ENCODE data around the gene NEDD4L.
"Not testable (repeated sequence)": the region's sequence is repeated elsewhere in the genome, so short reads cannot be mapped to it uniquely, and the experiment has no call there.

NEDD4L gene

GRCh38 chr18:58043491-58044369 is at the start of gene NEDD4L:
Gene NEDD4L, plus strand, starts transcription at chr18:58044226. Its CDS starts 435 bp downstream, at chr18:58044661.
- peak within 1 kb of the TSS; percentile 64 for H3K27ac Mint-ChIP-seq
- H3K4me3 Mint-ChIP-seq = peak within 1 kb of the TSS; percentile 91
- H3K36me3 Mint-ChIP-seq (ENCODE audit: low read depth) = no peaks in the 10 kb centered on the region
- H3K27me3 Mint-ChIP-seq = peaks cover 14% of the 10 kb centered on the region
- H3K9me3 Mint-ChIP-seq = no peaks in the 10 kb centered on the region
- peaks cover 35% of the 10 kb centered on the region for H3K4me1 Mint-ChIP-seq (ENCODE audit: low read depth)

- Mint-ChIP-seq H3K4me3 (no peak overlapping the region), H3K9me3 (no peaks in the 10 kb centered on the region), H3K27me3 (peaks cover 26% of the 10 kb centered on the region)
Observed at GRCh38 chr18:57995331-57995730, 48.7 kb upstream of the NEDD4L start.

DNA sequence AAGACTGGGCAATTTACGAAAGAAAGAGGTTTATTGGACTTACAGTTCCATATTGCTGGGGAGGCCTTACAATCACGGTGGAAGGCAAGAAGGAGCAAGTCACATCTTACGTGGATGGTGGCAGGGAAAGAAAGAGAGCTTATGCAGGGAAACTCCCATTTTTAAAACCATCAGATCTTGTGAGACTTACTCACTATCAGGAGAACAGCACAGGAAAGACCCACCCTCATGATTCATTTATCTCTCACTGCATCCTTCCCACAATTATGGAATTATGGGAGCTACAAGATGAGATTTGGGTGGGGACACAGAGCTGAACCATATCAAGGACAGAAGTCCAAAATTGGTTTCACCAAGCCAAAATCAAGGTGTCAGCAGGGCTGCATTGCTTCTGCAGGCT is 47.1 kb upstream of the NEDD4L start:
- peaks cover 20% of the 10 kb centered on the region for H3K27me3 Mint-ChIP-seq
- H3K9me3 Mint-ChIP-seq; H3K27ac Mint-ChIP-seq; H3K36me3 Mint-ChIP-seq (ENCODE audit: low read depth); H3K4me3 Mint-ChIP-seq; H3K4me1 Mint-ChIP-seq (ENCODE audit: low read depth): not testable (repeated sequence)

More at GRCh38 chr18:57995331-57995730, 48.7 kb upstream of the NEDD4L start:
- Mint-ChIP-seq H3K27ac (no peak overlapping the region), H3K4me1 (ENCODE audit: low read depth) (no peaks in the 10 kb centered on the region), H3K36me3 (ENCODE audit: low read depth) (no peaks in the 10 kb centered on the region)

DNA sequence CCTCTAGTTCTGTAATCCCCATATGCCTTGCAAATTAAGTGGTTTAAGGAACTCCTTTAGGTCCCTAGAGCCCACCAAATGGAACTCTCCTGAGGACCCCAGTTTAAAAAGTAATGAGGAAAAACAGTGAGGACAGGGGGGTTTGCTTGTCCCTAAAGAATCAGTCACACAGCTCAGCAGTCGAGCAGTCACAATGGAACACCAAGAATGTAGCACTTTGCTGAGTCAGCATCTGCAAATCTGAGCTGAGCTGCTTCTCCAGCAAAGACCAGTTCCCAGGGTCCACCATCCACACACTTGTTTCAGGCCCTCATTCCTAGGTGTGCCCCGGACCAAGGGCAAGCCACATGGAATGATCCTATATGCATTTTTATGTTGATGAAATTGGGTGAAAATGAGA is 46.2 kb upstream of the NEDD4L start:
- Mint-ChIP-seq H3K4me3 (no peak overlapping the region), H3K27ac (no peak overlapping the region), H3K4me1 (ENCODE audit: low read depth) (no peaks in the 10 kb centered on the region), H3K27me3 (peaks cover 27% of the 10 kb centered on the region), H3K9me3 (no peaks in the 10 kb centered on the region), H3K36me3 (ENCODE audit: low read depth) (no peaks in the 10 kb centered on the region)

GRCh38 chr18:57998461-57998860 is 45.6 kb upstream of the NEDD4L start:
- Mint-ChIP-seq H3K27ac (no peak overlapping the region), H3K9me3 (no peaks in the 10 kb centered on the region), H3K4me3 (no peak overlapping the region), H3K27me3 (peaks cover 28% of the 10 kb centered on the region), H3K4me1 (ENCODE audit: low read depth) (no peaks in the 10 kb centered on the region), H3K36me3 (ENCODE audit: low read depth) (no peaks in the 10 kb centered on the region)

- no peak overlapping the region for H3K4me3 Mint-ChIP-seq
- no peaks in the 10 kb centered on the region for H3K36me3 Mint-ChIP-seq (ENCODE audit: low read depth)
- peaks cover 29% of the 10 kb centered on the region for H3K27me3 Mint-ChIP-seq
- H3K9me3 Mint-ChIP-seq = no peaks in the 10 kb centered on the region
- no peak overlapping the region for H3K27ac Mint-ChIP-seq
- H3K4me1 Mint-ChIP-seq (ENCODE audit: low read depth) = no peaks in the 10 kb centered on the region
Observed at GRCh38 chr18:58004317-58004716, 39.7 kb upstream of the NEDD4L start.

DNA sequence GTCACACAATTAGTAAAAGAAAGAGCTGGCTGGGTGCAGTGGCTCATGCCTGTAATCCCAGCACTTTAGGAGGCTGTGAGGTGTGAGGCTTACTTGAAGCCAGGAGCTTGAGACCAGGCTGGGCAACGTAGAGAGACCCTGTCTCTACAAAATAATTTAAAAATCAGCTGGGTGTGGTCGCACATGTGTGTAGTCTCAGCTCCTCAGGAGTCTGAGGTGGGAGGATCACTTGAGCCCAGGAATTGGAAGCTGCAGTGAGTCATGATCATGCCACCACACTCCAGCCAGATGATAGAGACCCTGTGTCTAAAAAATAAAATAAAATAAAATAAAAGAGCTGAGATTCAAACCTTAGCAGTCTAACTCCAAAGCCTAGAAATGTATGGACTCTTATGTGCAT is 39.0 kb upstream of the NEDD4L start:
- Mint-ChIP-seq H3K27me3 (peaks cover 32% of the 10 kb centered on the region), H3K9me3 (no peaks in the 10 kb centered on the region), H3K4me1 (ENCODE audit: low read depth) (no peaks in the 10 kb centered on the region), H3K4me3 (no peak overlapping the region), H3K36me3 (ENCODE audit: low read depth) (no peaks in the 10 kb centered on the region), H3K27ac (no peak overlapping the region)

GRCh38 chr18:58005885-58006523 is 38.0 kb upstream of the NEDD4L start:
- Mint-ChIP-seq H3K36me3 (ENCODE audit: low read depth) (no peaks in the 10 kb centered on the region), H3K27me3 (peaks cover 37% of the 10 kb centered on the region), H3K27ac (no peak overlapping the region), H3K4me1 (ENCODE audit: low read depth) (no peaks in the 10 kb centered on the region), H3K4me3 (no peak overlapping the region), H3K9me3 (no peaks in the 10 kb centered on the region)

DNA sequence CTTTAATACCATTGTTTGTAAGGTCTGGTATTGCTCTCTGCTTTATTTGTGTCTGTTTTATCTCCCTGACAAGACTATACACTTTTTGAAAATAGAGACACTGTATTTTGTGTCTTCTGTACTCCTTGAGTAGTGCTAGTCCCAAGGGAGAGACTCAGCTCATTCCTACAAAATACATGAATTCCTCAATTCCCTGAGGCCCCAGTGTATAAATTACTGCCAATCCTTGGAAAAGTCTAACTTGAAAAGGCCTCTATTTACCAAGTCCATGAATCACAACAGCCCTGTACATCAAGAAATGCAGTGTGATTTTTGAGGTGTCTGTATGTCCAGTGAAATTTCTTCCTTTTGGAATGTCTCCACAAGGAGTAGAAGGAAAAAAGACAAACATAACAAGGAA is 34.9 kb upstream of the NEDD4L start:
- no peaks in the 10 kb centered on the region for H3K36me3 Mint-ChIP-seq (ENCODE audit: low read depth)
- H3K4me1 Mint-ChIP-seq (ENCODE audit: low read depth) = no peaks in the 10 kb centered on the region
- H3K4me3 Mint-ChIP-seq = no peak overlapping the region
- peaks cover 21% of the 10 kb centered on the region for H3K27me3 Mint-ChIP-seq
- no peak overlapping the region for H3K27ac Mint-ChIP-seq
- H3K9me3 Mint-ChIP-seq = no peaks in the 10 kb centered on the region

- no peaks in the 10 kb centered on the region for H3K4me1 Mint-ChIP-seq (ENCODE audit: low read depth)
- peaks cover 23% of the 10 kb centered on the region for H3K27me3 Mint-ChIP-seq
- H3K4me3 Mint-ChIP-seq = no peak overlapping the region
- H3K36me3 Mint-ChIP-seq (ENCODE audit: low read depth) = no peaks in the 10 kb centered on the region
- no peaks in the 10 kb centered on the region for H3K9me3 Mint-ChIP-seq
- no peak overlapping the region for H3K27ac Mint-ChIP-seq
Observed at GRCh38 chr18:58010265-58010664, 33.8 kb upstream of the NEDD4L start.

- H3K4me1 Mint-ChIP-seq (ENCODE audit: low read depth) = no peaks in the 10 kb centered on the region
- peaks cover 4% of the 10 kb centered on the region for H3K9me3 Mint-ChIP-seq
- H3K27ac Mint-ChIP-seq = no peak overlapping the region
- no peaks in the 10 kb centered on the region for H3K36me3 Mint-ChIP-seq (ENCODE audit: low read depth)
- H3K27me3 Mint-ChIP-seq = peaks cover 18% of the 10 kb centered on the region
- no peak overlapping the region for H3K4me3 Mint-ChIP-seq
Observed at GRCh38 chr18:58012356-58012755, 31.7 kb upstream of the NEDD4L start.

DNA sequence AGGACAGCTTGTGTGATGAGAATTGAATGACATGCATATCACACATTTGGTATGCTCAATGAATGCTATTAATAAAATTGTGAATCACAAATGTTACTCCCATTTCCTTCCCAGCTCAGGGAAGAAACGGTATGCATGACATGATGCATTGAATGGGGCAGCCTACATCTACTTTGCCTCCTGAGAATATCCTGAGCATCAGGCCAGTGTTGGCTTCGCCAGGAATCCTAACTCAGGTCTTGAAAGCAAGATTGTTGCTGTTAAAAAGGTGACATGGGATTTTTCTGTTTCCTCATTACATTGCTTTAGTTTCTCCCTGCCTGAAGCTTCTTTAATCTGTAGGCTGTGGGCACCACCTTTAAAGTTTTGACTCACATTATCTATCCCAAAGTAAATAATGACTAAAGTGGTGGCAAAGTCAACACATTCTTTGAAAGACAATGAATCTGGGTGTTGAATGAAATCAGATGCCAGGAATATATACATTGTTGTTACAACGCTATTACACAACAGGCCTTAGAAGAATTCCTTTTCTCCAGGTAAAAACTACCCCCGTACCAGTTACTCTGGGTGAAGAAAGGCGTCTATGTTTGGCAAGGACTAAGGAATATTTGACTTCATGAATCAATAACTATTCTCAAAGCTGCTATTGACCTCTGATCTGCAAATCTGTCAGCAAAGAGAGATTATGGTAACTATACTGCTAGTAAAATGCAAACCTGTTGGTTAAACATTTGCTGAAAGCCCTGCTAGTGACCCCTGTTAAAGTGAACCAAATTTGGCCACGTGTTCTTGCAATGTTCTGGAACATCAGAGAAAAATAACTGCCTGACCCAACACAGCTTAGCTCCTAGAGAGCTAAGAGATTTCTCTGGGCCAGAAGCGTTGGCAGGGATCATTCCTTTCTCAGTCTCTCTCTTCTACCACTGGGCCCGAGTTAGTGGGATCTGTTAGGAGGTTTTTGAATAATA is 30.5 kb upstream of the NEDD4L start:
- Mint-ChIP-seq H3K27me3 (peaks cover 13% of the 10 kb centered on the region), H3K4me1 (ENCODE audit: low read depth) (no peaks in the 10 kb centered on the region), H3K27ac (no peak overlapping the region), H3K9me3 (peaks cover 4% of the 10 kb centered on the region), H3K36me3 (ENCODE audit: low read depth) (no peaks in the 10 kb centered on the region), H3K4me3 (no peak overlapping the region)

DNA sequence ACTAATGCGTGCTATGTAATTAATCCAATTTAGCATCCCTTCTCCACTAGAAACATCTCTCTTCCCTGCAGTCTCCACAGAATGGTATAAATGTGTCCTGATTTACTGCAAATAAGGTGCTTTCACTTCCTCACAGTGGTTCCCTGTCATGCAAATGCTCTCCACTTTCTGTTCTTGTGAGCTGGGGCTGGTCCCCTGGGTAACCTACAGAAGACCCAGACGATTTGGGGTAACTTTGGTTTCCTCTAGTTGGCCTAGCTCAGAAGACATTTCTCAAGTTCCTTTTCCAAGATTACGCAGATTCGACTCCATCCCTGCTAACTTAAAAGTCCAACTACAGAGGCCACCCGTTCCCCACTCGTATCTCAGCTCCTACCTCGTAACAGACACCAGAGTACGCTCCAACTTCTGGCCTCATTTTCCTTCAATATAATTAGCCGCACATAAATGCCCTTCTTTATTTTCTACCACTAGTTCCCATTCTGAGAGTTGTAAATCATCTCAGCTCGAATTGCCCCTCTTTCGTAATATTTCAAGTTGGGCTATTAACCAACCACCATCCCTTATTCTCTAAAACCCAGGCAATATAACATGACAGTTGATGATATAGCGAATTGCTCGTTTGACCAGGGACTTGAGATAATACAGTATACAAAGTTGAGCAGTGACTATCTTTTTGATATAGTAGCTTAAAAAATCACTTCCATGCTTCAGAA is 28.8 kb upstream of the NEDD4L start:
- Mint-ChIP-seq H3K36me3 (ENCODE audit: low read depth) (no peaks in the 10 kb centered on the region), H3K9me3 (peaks cover 4% of the 10 kb centered on the region), H3K4me1 (ENCODE audit: low read depth) (no peaks in the 10 kb centered on the region), H3K27me3 (peaks cover 8% of the 10 kb centered on the region), H3K27ac (no peak overlapping the region), H3K4me3 (no peak overlapping the region)

DNA sequence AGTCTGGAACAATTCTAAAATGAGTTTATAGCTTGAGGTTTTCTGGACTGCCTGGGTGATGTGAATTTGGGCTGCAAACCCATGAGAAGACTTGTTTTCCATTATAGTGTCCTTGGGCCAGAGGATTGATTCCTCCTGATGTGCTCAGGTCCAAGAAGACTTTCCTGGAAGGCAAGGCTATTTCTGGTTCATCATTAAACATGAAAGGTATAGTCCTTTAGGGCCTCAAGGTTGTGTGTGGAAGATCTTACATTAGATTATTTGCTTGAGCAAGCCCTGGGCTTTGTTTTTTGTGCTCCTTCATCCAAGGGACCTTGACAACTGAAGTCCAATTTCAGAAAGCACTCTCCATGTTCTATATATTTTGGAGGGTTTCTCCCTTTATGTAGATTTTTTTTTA is 26.8 kb upstream of the NEDD4L start:
- no peaks in the 10 kb centered on the region for H3K4me1 Mint-ChIP-seq (ENCODE audit: low read depth)
- H3K27ac Mint-ChIP-seq = no peak overlapping the region
- H3K9me3 Mint-ChIP-seq = peaks cover 4% of the 10 kb centered on the region
- no peak overlapping the region for H3K4me3 Mint-ChIP-seq
- H3K27me3 Mint-ChIP-seq = peaks cover 5% of the 10 kb centered on the region
- H3K36me3 Mint-ChIP-seq (ENCODE audit: low read depth) = no peaks in the 10 kb centered on the region

All from stimulated activated naive CD8-positive, alpha-beta T cell treated with anti-CD3 and anti-CD28 coated beads, Interleukin-15, Interleukin-2, amounts not matched to agents 100 ng/mL and 50 ng/mL, for 24 hours (primary cell).